WTC11 (cell line): ENCODE results near the gene ACSS3.

ENCODE experiments used
- TF ChIP-seq, protein P1 (sequence below): fragments of 200-600 bp; IDR thresholded peaks from 2 replicates; pipeline ENCODE4 v1.8.0; 2022; ENCODE audit warnings: antibody characterized with exemption
- TF ChIP-seq, protein P2 (sequence below): sonication (generic); formaldehyde crosslinking; IDR thresholded peaks from 2 replicates; pipeline ENCODE4 v1.8.0; 2022; ENCODE audit warnings: mild to moderate bottlenecking, missing genetic modification reagents
- TF ChIP-seq, protein P3 (sequence below): fragments of 250-450 bp; sonication (Bioruptor Pico); IDR thresholded peaks from 2 replicates; pipeline ENCODE4 v1.9.0; 2021; ENCODE audit warnings: mild to moderate bottlenecking

DNA sequence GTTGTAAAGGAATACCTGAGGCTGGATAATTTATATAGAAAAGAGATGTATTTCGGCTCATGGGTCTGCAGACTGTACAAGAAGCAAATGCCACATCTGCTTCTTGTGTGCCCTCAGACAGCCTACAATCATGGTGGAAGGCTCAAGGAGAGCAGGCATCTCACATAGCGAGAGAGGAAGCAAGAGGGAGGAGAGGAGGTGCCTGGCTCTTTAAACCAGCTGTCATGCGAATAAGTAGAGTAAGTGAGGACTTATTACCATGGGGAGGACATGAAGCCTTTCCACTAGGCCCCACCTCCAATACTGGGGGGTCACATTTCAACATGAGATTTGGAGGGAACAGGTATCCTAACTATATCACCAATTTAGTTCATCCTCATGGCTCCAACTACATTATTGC is 118.7 kb downstream of the ACSS3 start:
- TF ChIP-seq, protein P1, sequence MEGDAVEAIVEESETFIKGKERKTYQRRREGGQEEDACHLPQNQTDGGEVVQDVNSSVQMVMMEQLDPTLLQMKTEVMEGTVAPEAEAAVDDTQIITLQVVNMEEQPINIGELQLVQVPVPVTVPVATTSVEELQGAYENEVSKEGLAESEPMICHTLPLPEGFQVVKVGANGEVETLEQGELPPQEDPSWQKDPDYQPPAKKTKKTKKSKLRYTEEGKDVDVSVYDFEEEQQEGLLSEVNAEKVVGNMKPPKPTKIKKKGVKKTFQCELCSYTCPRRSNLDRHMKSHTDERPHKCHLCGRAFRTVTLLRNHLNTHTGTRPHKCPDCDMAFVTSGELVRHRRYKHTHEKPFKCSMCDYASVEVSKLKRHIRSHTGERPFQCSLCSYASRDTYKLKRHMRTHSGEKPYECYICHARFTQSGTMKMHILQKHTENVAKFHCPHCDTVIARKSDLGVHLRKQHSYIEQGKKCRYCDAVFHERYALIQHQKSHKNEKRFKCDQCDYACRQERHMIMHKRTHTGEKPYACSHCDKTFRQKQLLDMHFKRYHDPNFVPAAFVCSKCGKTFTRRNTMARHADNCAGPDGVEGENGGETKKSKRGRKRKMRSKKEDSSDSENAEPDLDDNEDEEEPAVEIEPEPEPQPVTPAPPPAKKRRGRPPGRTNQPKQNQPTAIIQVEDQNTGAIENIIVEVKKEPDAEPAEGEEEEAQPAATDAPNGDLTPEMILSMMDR, result no peak
- TF ChIP-seq, protein P2, sequence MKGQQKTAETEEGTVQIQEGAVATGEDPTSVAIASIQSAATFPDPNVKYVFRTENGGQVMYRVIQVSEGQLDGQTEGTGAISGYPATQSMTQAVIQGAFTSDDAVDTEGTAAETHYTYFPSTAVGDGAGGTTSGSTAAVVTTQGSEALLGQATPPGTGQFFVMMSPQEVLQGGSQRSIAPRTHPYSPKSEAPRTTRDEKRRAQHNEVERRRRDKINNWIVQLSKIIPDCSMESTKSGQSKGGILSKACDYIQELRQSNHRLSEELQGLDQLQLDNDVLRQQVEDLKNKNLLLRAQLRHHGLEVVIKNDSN (CRISPR knock-in tag), result no peak
- TF ChIP-seq, protein P3, sequence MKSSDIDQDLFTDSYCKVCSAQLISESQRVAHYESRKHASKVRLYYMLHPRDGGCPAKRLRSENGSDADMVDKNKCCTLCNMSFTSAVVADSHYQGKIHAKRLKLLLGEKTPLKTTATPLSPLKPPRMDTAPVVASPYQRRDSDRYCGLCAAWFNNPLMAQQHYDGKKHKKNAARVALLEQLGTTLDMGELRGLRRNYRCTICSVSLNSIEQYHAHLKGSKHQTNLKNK (CRISPR knock-in tag), result no peak
